GOT3 (cell line): ENCODE data around the gene SLC16A9.
"Not testable (repeated sequence)": the region's sequence is repeated elsewhere in the genome, so short reads cannot be mapped to it uniquely, and the experiment has no call there.

ENCODE experiments used
- DNase-seq: peaks from one replicate; lab custom pipeline; 2025; ENCODE audit warnings: mixed read lengths; lab: John Stamatoyannopoulos, UW

Gene SLC16A9

DNA sequence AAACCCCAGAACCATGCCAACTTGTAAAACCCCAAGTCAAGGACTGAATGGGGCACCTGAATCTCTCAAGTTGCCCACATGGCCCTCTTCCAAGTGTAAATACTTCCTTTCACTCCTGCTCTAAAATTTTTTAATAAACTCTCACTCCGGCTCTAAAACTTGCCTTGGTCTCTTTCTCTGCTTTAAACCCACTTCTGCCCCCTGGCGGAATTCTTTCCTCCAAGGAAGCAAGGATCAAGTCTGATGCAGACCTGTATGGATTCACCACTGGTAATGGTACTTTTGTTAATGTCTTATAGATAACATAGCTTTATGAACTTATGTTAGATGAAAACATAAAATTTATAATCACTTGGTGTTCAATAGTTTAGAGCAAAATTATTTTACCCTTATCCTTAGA, 33.8 kb downstream of the SLC16A9 start:
- DNase-seq: no peak

- no peak for DNase-seq
Measured at GRCh38 chr10:59674215-59674836, 35.3 kb downstream of the SLC16A9 start.

DNA sequence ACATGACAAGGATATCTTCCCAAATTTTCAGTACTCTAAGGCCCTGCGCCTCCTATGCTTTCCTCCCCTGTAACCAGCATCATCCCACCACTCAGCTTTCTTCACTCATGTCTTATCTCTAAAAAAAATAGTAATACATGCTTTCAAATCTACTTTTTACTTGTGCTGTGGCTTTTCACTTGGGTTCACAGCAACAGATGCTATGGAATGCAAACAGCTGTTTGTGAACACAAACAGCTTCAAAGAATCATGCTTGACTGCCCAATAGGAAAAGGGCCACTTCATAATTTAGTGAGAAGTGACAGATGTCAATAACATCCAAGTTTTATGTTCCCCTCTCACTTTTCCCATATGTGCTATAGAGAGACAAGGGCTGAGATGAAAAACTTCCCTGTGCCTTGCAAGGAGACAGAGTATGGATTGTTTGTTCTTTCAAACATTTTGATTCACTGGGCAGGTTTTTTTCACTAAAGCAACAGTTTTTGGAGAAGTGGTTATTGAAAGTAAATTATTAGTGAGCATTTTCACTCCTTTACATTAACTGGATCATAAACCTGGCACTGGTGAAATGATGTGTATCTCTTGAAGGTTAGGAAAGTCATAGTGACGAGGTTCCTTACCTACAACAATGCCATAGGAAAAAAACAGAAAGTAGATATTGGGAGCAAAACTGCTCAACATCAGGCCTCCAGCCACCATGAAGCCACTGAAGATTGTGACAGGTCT, 37.3 kb downstream of the SLC16A9 start:
- no peak for DNase-seq

GRCh38 chr10:59670269-59670668, 39.4 kb downstream of the SLC16A9 start:
- no peak for DNase-seq

DNA sequence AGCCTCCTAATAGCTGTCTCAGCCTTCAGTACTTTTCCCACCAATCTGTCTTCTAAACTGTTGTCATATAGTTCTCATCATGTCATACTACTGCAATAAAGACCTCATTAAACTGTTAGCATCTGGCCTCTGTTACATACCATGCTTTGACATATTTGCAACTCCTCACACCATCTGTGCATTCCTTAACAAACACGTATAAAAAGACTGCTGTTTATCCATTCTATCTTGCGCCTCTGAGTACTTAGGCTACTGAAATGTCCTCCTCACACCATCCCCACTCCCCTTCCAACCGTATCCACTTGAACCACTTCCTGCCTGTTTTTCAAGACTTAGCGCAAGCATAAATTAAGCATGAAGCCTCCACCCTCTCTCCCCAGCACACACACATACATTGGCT, 41.6 kb downstream of the SLC16A9 start:
- no peak for DNase-seq

- no peak for DNase-seq
Measured at GRCh38 chr10:59666310-59666709, 43.3 kb downstream of the SLC16A9 start.

GRCh38 chr10:59663213-59663612, 46.4 kb downstream of the SLC16A9 start:
- DNase-seq: not testable (repeated sequence)

DNA sequence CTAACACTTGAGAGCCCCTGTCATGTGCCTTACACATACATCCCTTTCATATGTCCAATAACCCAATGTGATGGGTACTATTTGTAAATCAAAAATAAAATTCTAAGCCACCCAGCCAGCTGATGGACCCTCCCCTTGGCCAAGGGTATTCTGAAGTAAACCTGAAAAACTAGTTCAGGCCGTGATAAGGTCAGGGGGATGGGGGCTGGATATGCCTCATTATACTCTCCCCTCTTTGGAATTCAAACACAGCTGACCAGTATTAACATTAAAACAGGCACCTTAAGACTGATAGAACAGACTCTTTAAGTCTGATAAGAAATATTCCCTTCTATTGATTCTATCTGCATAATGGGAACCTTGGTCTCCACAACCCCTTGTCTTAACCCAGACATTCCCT, 51.9 kb downstream of the SLC16A9 start:
- no peak for DNase-seq

GRCh38 chr10:59655309-59655708, 54.3 kb downstream of the SLC16A9 start:
- no peak for DNase-seq

DNA sequence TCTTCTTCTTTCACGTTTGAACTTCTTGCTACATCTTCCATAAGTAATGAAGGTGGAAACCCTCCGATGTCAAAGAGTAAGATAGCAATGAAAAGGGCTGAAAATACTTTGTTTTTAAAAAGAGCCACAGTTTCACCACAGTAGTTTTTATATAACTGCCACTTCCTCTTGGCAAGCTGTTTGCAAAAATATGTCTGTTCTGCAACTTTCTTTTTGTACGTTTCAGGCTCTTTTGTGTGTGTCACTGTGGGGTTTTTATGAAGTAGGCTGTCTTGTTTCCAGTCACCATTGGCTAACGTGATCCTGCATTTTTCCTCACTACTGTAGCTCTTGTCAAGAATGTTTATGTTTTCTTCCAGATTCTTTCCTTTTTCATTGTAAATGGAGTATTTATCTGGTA, 55.6 kb downstream of the SLC16A9 start:
- no peak for DNase-seq

GRCh38 chr10:59651902-59652301, 57.7 kb downstream of the SLC16A9 start:
- DNase-seq: no peak

GRCh38 chr10:59649606-59650346, 59.9 kb downstream of the SLC16A9 start:
- no peak for DNase-seq

DNA sequence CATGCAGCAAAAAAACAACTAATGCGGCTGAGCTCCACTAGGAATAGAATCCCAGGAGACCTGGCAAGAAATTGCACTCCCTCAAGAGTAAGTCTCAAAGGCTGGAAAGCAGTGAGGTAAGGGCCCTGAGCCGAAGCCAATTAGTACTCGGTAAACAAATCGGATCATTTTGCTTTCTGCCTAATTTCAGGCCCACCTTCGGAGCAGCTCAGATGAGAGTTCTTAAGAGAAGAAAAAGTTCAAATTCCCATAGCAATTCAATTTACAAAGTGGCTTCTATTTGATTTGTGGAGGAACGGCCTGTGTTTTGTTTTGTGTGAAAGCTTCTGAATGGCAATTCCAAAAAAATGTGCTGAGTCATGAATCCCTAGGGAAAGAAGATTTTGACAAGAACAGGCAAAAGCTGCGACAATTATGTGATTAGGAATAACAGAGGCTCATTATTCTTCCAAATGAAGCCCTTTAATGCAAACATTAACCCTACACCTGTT, 60.9 kb downstream of the SLC16A9 start:
- DNase-seq: no peak

DNA sequence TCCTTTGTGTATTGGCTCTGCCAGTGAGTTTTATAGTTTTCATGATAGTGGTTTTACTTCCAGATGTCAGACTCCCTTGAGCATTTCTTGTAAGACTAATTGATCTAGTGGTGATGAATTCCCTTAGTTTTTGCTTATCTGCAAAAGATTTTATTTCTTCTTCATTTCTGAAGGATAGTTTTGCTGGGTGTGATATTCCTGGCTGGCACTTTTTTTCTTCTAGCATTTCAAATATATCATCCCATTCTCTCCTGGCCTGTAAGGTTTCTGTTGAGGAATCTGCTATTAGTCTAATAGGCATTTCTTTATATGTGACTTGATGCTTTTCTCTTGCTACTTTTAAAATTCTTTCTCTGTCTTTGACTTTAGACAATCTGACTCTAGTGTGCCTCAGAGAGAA, 64.8 kb downstream of the SLC16A9 start:
- no peak for DNase-seq

- DNase-seq: not testable (repeated sequence)
Measured at GRCh38 chr10:59641688-59642087, 68.0 kb downstream of the SLC16A9 start.

DNA sequence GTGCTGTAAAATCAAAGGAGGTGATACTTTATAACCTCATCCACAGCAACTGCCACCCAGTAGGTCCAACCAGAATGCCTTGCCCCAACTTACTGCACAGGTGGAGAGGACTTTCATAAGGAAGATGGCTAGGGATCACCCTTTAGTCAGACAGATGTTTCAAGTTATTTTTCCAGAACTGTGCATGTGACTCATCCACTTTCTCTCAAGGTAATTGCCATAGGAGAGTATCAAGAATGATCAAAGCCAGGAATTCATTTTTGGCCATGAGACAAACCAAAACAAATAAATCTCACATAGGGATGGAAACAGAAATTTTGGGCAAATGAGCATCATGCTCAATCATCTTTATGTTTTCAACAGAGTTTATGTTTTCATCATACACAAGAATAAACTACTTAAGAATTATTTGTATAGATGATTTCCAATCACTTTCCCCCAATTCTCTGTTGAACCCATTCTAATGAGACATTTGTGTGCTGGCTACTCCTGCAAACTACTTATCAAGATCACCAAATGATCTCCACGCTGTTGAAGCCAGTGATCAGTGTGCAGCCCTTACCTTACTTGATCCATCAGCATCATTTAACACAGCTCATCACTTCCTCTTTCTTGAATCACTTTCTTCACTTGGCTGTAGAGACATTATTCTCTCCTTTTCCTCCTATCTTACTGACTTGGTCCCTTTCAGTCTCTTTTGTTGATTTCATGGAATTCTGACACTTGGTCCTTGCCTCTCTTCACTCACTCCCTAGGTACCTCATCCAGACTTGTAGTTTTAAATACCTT, 74.0 kb downstream of the SLC16A9 start:
- DNase-seq: no peak

- no peak for DNase-seq
Measured at GRCh38 chr10:59634102-59634501, 75.5 kb downstream of the SLC16A9 start.

DNA sequence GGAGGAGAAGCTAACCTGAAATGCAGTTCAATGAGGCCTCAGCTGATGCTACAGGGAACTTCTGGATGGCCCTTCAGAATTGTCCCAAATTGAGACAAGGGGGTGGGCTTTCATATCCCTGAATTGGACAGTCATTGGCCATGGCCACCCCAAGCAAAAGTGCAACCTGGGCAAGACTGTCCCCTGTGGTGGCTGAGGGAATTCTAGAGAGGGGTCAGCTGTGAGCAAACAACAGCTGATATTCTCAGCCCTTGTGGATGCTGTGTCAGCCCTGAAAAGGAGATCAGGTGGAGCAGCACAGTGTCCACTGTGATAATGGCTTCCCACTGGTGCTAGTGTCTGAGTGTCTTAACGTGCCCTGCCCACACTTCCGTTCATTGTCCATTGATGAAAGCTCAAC, 76.6 kb downstream of the SLC16A9 start:
- DNase-seq: no peak

DNA sequence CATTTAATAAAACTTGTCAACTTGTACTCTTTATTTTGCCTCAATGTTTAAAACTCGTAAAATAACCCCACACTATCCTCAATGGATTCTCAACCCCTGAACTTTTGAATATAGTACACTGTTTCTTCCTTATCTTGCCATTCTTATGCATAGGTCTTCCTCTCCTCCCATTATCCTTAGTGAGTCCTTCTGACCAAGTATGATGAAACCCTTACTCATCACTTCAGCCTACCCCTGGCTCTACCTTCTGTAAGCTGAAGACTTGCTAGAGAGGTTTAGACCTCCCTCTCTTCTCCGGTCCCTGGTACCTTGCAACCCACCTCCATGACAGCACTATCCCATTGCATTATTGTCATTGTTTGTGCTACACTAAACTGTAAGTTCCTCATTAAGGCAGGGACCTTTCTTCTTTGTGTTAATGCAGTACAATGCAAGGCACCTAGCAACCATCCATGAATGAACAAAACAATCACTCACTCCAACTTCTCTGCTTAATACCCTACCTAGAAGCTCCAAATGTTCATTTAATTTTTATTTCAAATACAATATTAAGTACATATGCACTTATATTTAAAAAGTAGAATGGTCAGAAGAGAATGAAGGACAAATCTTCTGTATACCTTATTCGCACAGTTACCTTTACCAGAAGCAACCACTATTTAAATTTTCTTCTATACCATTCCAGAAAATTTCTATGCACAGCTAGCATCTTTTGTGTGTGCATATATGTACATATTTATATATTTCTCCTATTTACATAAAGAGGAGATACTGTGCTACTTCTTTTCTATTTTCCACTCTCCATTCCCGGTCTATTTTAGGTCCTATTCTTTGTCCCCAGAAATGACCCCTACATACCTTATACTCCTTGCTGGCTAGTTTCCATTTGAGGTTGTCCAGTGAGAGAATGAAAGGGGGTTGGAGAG, 77.5 kb downstream of the SLC16A9 start:
- DNase-seq: no peak

DNA sequence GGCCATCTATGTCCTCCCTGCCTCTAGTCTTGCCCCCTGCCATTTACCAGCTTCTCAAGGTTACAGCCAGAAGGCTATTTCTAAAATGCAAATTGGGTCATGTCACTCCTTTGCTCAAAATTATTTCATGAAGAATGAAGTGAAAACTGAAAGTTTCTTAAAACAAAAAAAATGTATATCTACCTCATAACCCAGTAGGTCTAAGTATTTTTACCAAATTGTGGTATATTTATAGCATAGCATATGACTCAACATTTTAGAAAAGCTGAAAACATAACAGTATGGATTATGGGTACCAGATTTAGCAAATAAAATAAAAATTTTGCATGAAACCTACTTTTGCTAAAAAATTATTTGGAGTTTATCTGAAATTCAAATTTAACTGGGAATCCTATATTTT, 78.4 kb downstream of the SLC16A9 start:
- no peak for DNase-seq

DNA sequence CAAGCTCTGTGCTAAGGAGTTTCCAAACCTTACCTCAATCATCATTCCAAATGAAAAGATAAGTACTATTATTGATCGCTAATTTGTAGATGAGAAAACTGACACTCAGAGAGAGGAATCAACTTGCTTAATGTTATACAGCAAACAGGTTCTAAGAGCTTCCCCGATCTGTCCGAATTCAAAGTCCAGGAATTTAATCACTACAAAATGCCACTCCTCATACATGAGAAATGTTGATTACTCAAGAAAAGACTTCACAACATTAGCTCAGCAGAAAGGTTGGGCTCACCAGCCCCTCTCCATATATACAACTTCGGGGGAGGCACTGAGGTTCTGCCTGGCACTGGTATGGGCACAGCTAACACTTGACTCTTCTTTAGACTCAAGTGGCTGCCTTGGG, 80.7 kb downstream of the SLC16A9 start:
- no peak for DNase-seq
